ENCODE data around the gene DDX56. TPM values are rescaled to one million over a fixed set of nuclear protein-coding genes. Genes with fewer than 3 reads are reported as not detected.

Gene DDX56
- total RNA-seq, 1 experiment from 2014 or later = 119 TPM

- Histone ChIP-seq H4K20me1 (ENCODE audit: low read length) (no peaks in the 10 kb centered on the region), H3K36me3 (ENCODE audit: low read depth, low read length) (no peaks in the 10 kb centered on the region)
- POLR2A ChIA-PET (ENCODE audit: unreplicated experiment) = interaction anchor here (0.6 kb wide), 1 partner anchor 544 kb away, joined by 13 read pairs; no protein-coding TSS in a partner anchor
These were observed 36.1 kb upstream of the DDX56 start for GRCh38 chr7:44609829-44610228.

GRCh38 chr7:44608916-44609648 lies 35.4 kb upstream of the DDX56 start:
- POLR2A ChIA-PET (ENCODE audit: unreplicated experiment) = interaction anchor here (0.6 kb wide), 2 partner anchors 30 to 543 kb away, joined by 4 to 13 read pairs; no protein-coding TSS in a partner anchor
- no peak overlapping the region for H3K9ac ChIP-seq (ENCODE audit: low read length)
- H3F3A ChIP-seq (ENCODE audit: low read length, unreplicated experiment) = no peaks in the 10 kb centered on the region
- ATAC-seq = no peak
- H3K27ac ChIP-seq (ENCODE audit: low read length) = no peak overlapping the region
- H3K27me3 ChIP-seq (ENCODE audit: low read length) = no peaks in the 10 kb centered on the region
- no peaks in the 10 kb centered on the region for H3K36me3 ChIP-seq (ENCODE audit: low read depth, low read length)
- H3K9me3 ChIP-seq (ENCODE audit: low read length) = no peaks in the 10 kb centered on the region
- CTCF ChIA-PET = no interaction called here
- intact Hi-C loops (cut with micrococcal nuclease) = loop anchor here (10.0 kb wide), 1 partner anchor 126 kb away; no protein-coding TSS in a partner anchor
- TF ChIP-seq EZH2phosphoT487 (IDR thresholded peaks at IDR 0.05; ENCODE audit: borderline replicate concordance, low read length) (no peak), EZH2 (IDR thresholded peaks at IDR 0.05; ENCODE audit: low read length, unreplicated experiment) (no peak), CTCF (conservative IDR thresholded peaks at IDR 0.05; ENCODE audit: low read depth, low read length) (no peak)
- peak; percentile 16 for DNase-seq
- H3K4me2 ChIP-seq (ENCODE audit: low read length) = peak overlapping the region; percentile 99; the same call in 1 of the 2 replicates
- peaks cover 71% of the 10 kb centered on the region for H3K79me2 ChIP-seq (ENCODE audit: low read length)
- H3K4me3 ChIP-seq (ENCODE audit: low read length) = no peak overlapping the region
- H2AFZ ChIP-seq (ENCODE audit: low read length) = no peak overlapping the region
- H3K4me1 ChIP-seq (ENCODE audit: insufficient read depth, low read length) = peaks cover 23% of the 10 kb centered on the region
- BruUV-seq (replicated peaks) = no TSS peak
- no peaks in the 10 kb centered on the region for H3K9me2 ChIP-seq (replicated peaks; ENCODE audit: low read length)
- no peaks in the 10 kb centered on the region for H4K20me1 ChIP-seq (ENCODE audit: low read length)

More at GRCh38 chr7:44609829-44610228, 36.1 kb upstream of the DDX56 start:
- ATAC-seq (no peak), DNase-seq (no peak)
- H3K79me2 ChIP-seq (ENCODE audit: low read length) = peaks cover 78% of the 10 kb centered on the region
- H3K4me1 ChIP-seq (ENCODE audit: insufficient read depth, low read length) = peaks cover 23% of the 10 kb centered on the region
- H3K27me3 ChIP-seq (ENCODE audit: low read length) = no peaks in the 10 kb centered on the region
- no peaks in the 10 kb centered on the region for H3K9me3 ChIP-seq (ENCODE audit: low read length)
- no TSS peak for BruUV-seq (replicated peaks)
- H3K27ac ChIP-seq (ENCODE audit: low read length) = no peak overlapping the region
- H2AFZ ChIP-seq (ENCODE audit: low read length) = no peak overlapping the region
- H3K9ac ChIP-seq (ENCODE audit: low read length) = no peak overlapping the region
- no peaks in the 10 kb centered on the region for H3F3A ChIP-seq (ENCODE audit: low read length, unreplicated experiment)
- intact Hi-C loops (cut with micrococcal nuclease) = loop anchor here (10.0 kb wide), 1 partner anchor 125 kb away; no protein-coding TSS in a partner anchor
- H3K4me2 ChIP-seq (ENCODE audit: low read length) = no peak overlapping the region
- no peak overlapping the region for H3K4me3 ChIP-seq (ENCODE audit: low read length)
- CTCF ChIA-PET = no interaction called here
- TF ChIP-seq CTCF (conservative IDR thresholded peaks at IDR 0.05; ENCODE audit: low read depth, low read length) = no peak
- no peak for TF ChIP-seq EZH2 (IDR thresholded peaks at IDR 0.05; ENCODE audit: low read length, unreplicated experiment)
- no peak for TF ChIP-seq EZH2phosphoT487 (IDR thresholded peaks at IDR 0.05; ENCODE audit: borderline replicate concordance, low read length)
- no peaks in the 10 kb centered on the region for H3K9me2 ChIP-seq (replicated peaks; ENCODE audit: low read length)
